ENCODE data around the gene LINS1. TPM values are rescaled to one million over a fixed set of nuclear protein-coding genes. Genes with fewer than 3 reads are reported as not detected.

LINS1 gene
- total and polyA plus RNA-seq, 5 donors: 5.0 to 13.6 (median 11.7) TPM

DNA sequence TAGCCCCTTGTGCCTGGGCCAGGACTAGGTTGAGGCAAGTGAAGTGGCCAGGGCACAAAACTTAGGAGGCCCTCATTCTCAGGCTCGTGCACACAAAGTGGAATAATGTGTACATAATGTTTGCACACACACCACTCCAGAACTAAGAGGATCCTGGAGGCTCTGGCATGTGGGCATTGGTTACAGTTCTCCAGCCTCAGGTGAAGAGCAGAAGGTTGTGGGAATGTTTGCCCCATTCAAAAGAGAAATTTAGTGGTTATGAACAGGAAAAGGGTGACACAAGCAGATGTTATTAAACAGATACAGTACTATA lies 31.7 kb upstream of the LINS1 start:
- H3K4me3 ChIP-seq (ENCODE audit: low read length): no peak overlapping the region
- no peak for ATAC-seq
- WGBS: 90% methylated on average over 1 of the region's 1 CpG

GRCh38 chr15:100631831-100632230 lies 29.8 kb upstream of the LINS1 start:
- ATAC-seq (no peak), DNase-seq (no peak)
- H3K27ac ChIP-seq (ENCODE audit: low read length): no peak overlapping the region
- intact Hi-C loops (cut with DNase I): loop anchor here in 1 of 4 donors (5.0 kb wide), 1 partner anchor 375 kb away; no protein-coding TSS in a partner anchor
- WGBS: 82% methylated on average over 10 of the region's 10 CpGs
- H3K4me1 ChIP-seq (ENCODE audit: control insufficient read depth, insufficient read depth, low read length): no peaks in the 10 kb centered on the region
- H3K27me3 ChIP-seq (ENCODE audit: control insufficient read depth, insufficient read depth): no peaks in the 10 kb centered on the region
- H3K4me3 ChIP-seq (ENCODE audit: low read length): no peak overlapping the region
- H3K9me3 ChIP-seq (ENCODE audit: control insufficient read depth, low read length): no peaks in the 10 kb centered on the region

More for the DNA sequence above, 31.7 kb upstream of the LINS1 start:
- H3K27ac ChIP-seq (ENCODE audit: low read length): no peak overlapping the region
- no peaks in the 10 kb centered on the region for H3K27me3 ChIP-seq (ENCODE audit: control insufficient read depth, insufficient read depth)
- DNase-seq: no peak
- intact Hi-C loops (cut with DNase I): loop anchor here in 1 of 4 donors (5.0 kb wide), 1 partner anchor 374 kb away; no protein-coding TSS in a partner anchor
- no peaks in the 10 kb centered on the region for H3K9me3 ChIP-seq (ENCODE audit: control insufficient read depth, low read length)
- H3K4me1 ChIP-seq (ENCODE audit: control insufficient read depth, insufficient read depth, low read length): no peaks in the 10 kb centered on the region

- H3K27ac ChIP-seq (ENCODE audit: low read length): no peak overlapping the region
- no peak for DNase-seq
- no peaks in the 10 kb centered on the region for H3K27me3 ChIP-seq (ENCODE audit: control insufficient read depth, insufficient read depth)
- intact Hi-C loops (cut with DNase I): loop anchor here (2.0 to 10.0 kb wide), 6 partner anchors 244 to 636 kb away; no protein-coding TSS in a partner anchor
- no peaks in the 10 kb centered on the region for H3K9me3 ChIP-seq (ENCODE audit: control insufficient read depth, low read length)
- no peak for ATAC-seq
- 73% methylated on average over 3 of the region's 3 CpGs for WGBS
- H3K4me1 ChIP-seq (ENCODE audit: control insufficient read depth, insufficient read depth, low read length): no peaks in the 10 kb centered on the region
- H3K4me3 ChIP-seq (ENCODE audit: low read length): no peak overlapping the region
These were observed 26.8 kb upstream of the LINS1 start for GRCh38 chr15:100628746-100629145.

DNA sequence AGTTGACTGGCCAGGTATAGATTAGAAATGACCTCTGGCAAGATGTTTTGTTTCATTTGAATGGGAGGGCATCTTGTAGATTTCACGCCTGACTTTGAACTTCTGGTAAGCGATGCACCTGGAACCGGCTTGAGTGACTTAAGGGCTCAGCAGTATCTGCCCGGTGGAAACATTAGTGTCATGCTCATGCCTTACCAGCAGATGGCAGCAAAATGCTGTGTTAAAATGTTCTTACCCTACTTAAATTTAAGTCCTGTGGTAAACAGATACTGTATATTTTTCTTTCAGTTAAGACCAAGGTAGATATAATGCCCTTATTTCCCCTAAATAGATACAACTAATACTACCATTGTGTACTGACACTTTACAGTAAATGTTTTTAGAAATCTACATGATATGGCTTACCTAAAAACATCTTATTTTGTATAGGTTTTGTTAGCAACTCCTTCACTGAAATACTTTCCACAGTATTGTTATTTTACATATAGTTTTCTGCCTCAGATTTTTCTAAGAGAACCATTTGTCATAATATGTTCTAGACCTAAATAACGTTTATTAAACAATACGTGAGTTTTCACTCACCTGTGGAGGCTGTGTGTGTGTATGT lies 25.9 kb upstream of the LINS1 start:
- intact Hi-C loops (cut with DNase I): loop anchor here (2.0 to 10.0 kb wide), 6 partner anchors 244 to 637 kb away; no protein-coding TSS in a partner anchor
- no peaks in the 10 kb centered on the region for H3K27me3 ChIP-seq (ENCODE audit: control insufficient read depth, insufficient read depth)
- 30% methylated on average over 6 of the region's 6 CpGs for WGBS
- ATAC-seq (peak; percentile 74 to 79), DNase-seq (peak in 2 of 3 donors; percentile 16 to 57)
- H3K27ac ChIP-seq (ENCODE audit: low read length): no peak overlapping the region
- H3K9me3 ChIP-seq (ENCODE audit: control insufficient read depth, low read length): no peaks in the 10 kb centered on the region
- no peaks in the 10 kb centered on the region for H3K4me1 ChIP-seq (ENCODE audit: control insufficient read depth, insufficient read depth, low read length)
- H3K4me3 ChIP-seq (ENCODE audit: low read length): no peak overlapping the region

- DNase-seq (no peak), ATAC-seq (no peak)
- Histone ChIP-seq H3K4me1 (ENCODE audit: control insufficient read depth, insufficient read depth, low read length) (no peaks in the 10 kb centered on the region), H3K27me3 (ENCODE audit: control insufficient read depth, insufficient read depth) (no peaks in the 10 kb centered on the region), H3K27ac (ENCODE audit: low read length) (no peak overlapping the region), H3K4me3 (ENCODE audit: low read length) (no peak overlapping the region), H3K9me3 (ENCODE audit: control insufficient read depth, low read length) (no peaks in the 10 kb centered on the region)
- 86% methylated on average over 5 of the region's 5 CpGs for WGBS
- intact Hi-C loops (cut with DNase I): loop anchor here in 1 of 4 donors (10.0 kb wide), 1 partner anchor 642 kb away; no protein-coding TSS in a partner anchor
These were observed 21.3 kb upstream of the LINS1 start for GRCh38 chr15:100623301-100623700.

DNA sequence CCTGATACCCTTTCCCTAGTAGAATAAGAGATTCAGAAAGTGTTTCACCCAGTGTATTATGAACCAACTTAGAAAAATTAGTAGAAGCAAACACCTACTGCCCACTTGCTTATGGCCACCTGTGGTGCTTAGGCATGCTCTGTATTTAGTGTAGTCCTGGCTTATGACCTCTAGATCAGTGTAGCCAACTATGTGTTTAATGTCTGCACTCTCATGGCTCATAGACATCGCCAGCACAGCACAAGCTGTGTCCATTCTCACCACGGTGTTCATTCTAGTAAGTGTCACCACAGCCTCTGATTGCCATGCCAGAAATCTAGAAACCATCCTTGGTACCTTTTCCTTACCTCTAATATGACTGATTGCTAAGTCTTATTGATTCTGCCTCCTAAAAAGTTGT lies 14.7 kb upstream of the LINS1 start:
- WGBS: 91% methylated on average over 2 of the region's 2 CpGs
- Histone ChIP-seq H3K4me3 (ENCODE audit: low read length) (no peak overlapping the region), H3K9me3 (ENCODE audit: control insufficient read depth, low read length) (no peaks in the 10 kb centered on the region), H3K27me3 (ENCODE audit: control insufficient read depth, insufficient read depth) (no peaks in the 10 kb centered on the region), H3K27ac (ENCODE audit: low read length) (no peak overlapping the region), H3K4me1 (ENCODE audit: control insufficient read depth, insufficient read depth, low read length) (no peaks in the 10 kb centered on the region)
- DNase-seq: no peak
- ATAC-seq: no peak
- intact Hi-C loops (cut with DNase I): no loop called here

DNA sequence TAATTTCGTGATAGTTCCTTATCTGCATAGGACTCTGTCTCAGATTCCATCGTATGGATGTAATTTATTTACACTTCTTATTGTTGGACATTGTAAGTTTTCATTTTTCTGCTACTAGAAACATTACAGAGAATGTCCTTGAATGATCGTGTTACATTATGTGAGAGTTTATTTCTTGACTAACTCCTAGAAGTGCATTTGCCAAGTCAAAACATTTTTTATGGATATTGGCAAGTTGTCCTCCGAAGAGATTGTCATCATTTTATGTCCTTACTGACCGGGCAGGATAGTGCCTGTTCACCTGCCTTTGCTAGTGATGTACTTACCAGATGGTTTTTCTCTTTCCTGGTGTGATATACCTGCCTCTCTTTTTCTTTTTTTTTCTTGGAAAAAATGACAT lies 13.8 kb upstream of the LINS1 start:
- DNase-seq (no peak), ATAC-seq (no peak)
- Histone ChIP-seq H3K4me1 (ENCODE audit: control insufficient read depth, insufficient read depth, low read length) (no peaks in the 10 kb centered on the region), H3K27ac (ENCODE audit: low read length) (no peak overlapping the region), H3K4me3 (ENCODE audit: low read length) (no peak overlapping the region), H3K9me3 (ENCODE audit: control insufficient read depth, low read length) (no peaks in the 10 kb centered on the region), H3K27me3 (ENCODE audit: control insufficient read depth, insufficient read depth) (no peaks in the 10 kb centered on the region)
- intact Hi-C loops (cut with DNase I): no loop called here
- WGBS: 49% methylated on average over 5 of the region's 5 CpGs

- DNase-seq: no peak
- 81% methylated on average over 4 of the region's 4 CpGs for WGBS
- H3K4me1 ChIP-seq (ENCODE audit: control insufficient read depth, insufficient read depth, low read length): no peaks in the 10 kb centered on the region
- H3K4me3 ChIP-seq (ENCODE audit: low read length): no peak overlapping the region
- intact Hi-C loops (cut with DNase I): no loop called here
- no peak overlapping the region for H3K27ac ChIP-seq (ENCODE audit: low read length)
- H3K27me3 ChIP-seq (ENCODE audit: control insufficient read depth, insufficient read depth): no peaks in the 10 kb centered on the region
- no peaks in the 10 kb centered on the region for H3K9me3 ChIP-seq (ENCODE audit: control insufficient read depth, low read length)
- peak in 1 of 2 donors; percentile 33 for ATAC-seq
These were observed 12.9 kb upstream of the LINS1 start for GRCh38 chr15:100614918-100615317.

DNA sequence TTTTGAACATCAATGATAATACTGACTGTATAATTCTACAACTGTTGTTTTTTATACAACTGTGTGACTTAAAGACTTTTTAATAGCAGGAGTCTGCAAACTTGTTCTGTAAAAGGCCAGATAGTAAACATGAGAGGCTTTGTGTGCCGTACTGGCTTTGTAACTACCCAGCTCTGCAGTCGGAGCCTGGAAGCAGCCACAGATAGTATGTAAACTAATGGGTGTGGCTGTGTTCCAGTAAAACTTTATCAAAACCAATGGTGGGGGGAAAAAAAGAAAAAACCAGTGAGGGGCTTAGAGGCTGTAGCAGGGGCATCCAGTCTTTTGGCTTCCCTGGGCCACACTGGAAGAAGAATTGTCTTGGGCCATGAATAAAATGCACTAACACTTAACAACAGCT lies 12.4 kb upstream of the LINS1 start:
- no peak for DNase-seq
- 85% methylated on average over 2 of the region's 2 CpGs for WGBS
- Histone ChIP-seq H3K9me3 (ENCODE audit: control insufficient read depth, low read length) (no peaks in the 10 kb centered on the region), H3K27me3 (ENCODE audit: control insufficient read depth, insufficient read depth) (no peaks in the 10 kb centered on the region), H3K27ac (ENCODE audit: low read length) (no peak overlapping the region), H3K4me3 (ENCODE audit: low read length) (no peak overlapping the region), H3K4me1 (ENCODE audit: control insufficient read depth, insufficient read depth, low read length) (no peaks in the 10 kb centered on the region)
- intact Hi-C loops (cut with DNase I): no loop called here
- no peak for ATAC-seq

DNA sequence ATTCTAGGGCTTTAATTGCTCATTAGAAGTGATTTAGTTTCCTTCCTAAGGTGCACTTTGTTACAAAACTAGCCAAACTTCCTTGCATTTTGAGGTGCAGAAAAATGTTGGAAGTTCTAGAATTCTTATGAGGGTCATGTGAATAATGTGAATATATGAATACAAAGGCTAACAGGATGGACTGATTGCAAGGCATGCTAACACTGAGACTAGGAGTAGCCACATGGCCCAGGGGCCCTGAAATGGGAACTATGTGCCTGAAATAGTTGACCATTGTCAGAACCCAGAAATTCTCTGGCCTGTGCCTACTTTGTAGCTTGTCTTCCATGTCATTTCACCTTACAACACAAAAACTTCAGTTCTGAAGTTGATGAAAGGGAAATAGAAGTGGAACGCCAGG lies 11.2 kb upstream of the LINS1 start:
- intact Hi-C loops (cut with DNase I): no loop called here
- Histone ChIP-seq H3K9me3 (ENCODE audit: control insufficient read depth, low read length) (no peaks in the 10 kb centered on the region), H3K27me3 (ENCODE audit: control insufficient read depth, insufficient read depth) (no peaks in the 10 kb centered on the region), H3K27ac (ENCODE audit: low read length) (no peak overlapping the region), H3K4me3 (ENCODE audit: low read length) (no peak overlapping the region), H3K4me1 (ENCODE audit: control insufficient read depth, insufficient read depth, low read length) (no peaks in the 10 kb centered on the region)
- DNase-seq (no peak), ATAC-seq (no peak)
- WGBS: 93% methylated on average over 1 of the region's 1 CpG

GRCh38 chr15:100612539-100612938 lies 10.6 kb upstream of the LINS1 start:
- no peak for DNase-seq
- Histone ChIP-seq H3K27ac (ENCODE audit: low read length) (no peak overlapping the region), H3K9me3 (ENCODE audit: control insufficient read depth, low read length) (no peaks in the 10 kb centered on the region), H3K4me3 (ENCODE audit: low read length) (no peak overlapping the region), H3K4me1 (ENCODE audit: control insufficient read depth, insufficient read depth, low read length) (no peaks in the 10 kb centered on the region), H3K27me3 (ENCODE audit: control insufficient read depth, insufficient read depth) (no peaks in the 10 kb centered on the region)
- 92% methylated on average over 2 of the region's 2 CpGs for WGBS
- ATAC-seq: no peak
- intact Hi-C loops (cut with DNase I): no loop called here

All from right cardiac atrium (tissue), 5 donors.